Nucleus accumbens (tissue), 56 donors: ENCODE data around the gene TMEM120A.

Source experiments
- DNase-seq, 56 donors: peaks; one replicate each; lab custom pipeline; 2025; lab: John Stamatoyannopoulos, UW

TMEM120A gene

DNA sequence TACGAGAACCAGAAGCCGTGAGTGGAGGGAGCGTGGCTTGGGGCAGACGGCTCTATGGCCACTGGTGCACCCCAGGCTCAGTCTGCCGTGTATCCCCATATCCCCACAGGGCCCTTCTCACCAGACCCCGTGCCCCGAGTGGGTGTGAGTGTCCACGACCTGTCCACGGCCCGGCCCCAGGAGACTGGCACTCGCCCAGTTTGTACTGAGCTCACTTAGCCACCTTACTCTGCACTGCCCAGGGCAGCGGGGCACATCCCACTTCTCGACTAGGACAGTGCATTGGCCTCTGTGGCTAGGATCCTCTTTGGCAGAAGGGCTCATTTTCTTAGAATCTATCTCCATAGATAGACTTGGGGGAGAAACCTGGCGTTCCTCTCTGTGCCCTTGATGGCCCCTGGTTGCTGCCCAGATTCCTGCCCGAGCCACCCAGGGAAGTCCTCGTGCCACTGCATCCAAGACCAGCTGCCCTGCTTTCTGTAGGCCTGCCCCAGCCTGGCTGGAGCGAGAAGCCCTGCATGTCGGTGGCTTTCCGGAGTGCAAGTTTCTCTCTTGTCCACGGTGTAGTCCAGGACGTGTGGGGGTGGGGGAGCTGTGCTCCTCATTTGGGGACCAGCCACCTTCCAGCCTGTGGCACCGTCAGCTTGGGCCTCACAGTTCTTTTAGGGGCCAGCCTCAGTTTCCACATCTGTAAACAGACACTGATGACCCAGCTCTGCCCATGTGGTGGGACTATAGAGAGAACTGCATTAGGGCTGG is 11.9 kb downstream of the TMEM120A start:
- no peak for DNase-seq

DNA sequence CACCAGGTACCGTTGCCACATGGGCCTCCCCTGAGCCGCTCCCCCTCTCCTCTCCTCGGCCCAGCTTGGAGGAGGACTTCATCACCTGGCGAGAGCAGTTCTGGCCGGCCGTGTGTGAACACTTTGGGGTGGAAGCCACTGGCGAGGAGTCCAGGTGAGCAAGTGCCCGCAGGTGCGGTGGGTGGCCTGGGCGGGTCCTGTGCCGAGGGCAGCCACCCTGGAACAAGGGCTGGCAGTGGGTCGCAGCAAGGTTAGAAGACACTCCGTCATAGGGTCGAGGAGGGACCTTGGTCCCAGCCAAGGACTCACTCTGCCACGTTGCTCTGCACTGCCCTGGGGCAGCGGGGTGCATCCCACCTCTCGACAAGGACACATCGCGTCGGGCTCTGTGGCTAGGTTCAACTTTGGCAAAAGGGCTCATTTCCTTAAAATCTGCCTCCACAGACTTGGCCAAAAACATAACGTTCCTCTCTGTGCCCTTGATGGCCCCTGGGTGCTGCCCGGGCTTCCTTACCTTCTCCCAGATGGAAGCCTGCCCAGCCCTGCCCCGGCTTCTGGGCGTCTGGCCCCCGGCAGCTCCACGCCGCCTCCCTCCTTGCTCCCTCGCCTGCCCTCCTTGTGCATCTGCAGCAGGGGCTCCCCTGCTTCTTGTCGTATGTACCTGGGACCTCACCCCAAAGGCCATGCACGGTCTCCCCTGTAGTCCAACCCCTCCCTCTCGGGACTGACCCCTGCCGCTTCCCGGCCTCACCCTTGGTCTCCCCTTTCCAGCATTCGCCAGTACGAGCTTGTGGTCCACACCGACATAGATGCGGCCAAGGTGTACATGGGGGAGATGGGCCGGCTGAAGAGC is 12.7 kb downstream of the TMEM120A start:
- DNase-seq: no peak

DNA sequence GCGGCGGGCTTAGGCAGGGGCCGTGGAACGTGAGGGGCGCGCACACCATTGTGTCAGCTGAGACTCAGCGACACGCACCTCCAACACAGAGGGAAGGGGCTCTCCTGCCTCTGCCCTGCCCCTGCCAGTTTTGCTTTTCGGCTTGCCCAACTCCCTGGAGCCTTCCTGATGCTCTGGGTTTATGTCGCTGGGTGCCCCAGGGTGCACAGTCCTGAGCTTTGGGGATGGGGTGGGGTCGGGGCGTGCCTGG is 13.3 kb downstream of the TMEM120A start:
- DNase-seq: no peak

DNA sequence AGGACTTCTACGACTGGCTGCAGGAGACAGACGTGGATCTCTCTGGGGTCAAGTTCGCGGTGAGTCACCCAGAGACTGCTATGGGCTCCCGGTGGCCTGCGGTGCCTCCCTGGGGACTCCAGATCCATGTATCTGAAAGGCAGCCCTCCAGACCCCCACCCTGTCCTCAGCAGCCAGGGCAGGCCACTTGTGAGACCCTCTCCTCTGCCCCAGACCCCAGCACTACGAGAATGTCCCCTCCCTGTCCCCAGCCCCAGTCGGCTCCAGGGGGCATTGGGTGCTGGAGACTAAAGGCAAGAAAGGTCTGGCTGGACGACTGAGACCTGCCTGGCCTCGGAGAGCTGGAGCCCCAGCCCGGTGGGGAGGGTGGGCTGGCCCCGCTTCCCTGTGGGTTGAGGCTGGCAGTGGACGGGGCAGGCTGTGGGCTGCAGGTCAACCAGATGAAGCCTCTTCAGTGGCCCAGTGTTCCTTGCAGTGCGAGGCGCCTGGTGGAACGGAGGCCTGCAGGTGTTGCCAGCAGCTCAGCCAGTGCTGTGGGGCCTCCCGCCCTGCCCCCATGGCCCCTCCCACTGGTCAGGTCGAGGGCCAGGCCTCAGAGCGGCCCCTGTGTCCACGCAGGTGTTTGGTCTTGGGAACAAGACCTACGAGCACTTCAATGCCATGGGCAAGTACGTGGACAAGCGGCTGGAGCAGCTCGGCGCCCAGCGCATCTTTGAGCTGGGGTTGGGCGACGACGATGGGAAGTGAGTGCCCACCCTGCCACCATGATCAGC is 13.8 kb downstream of the TMEM120A start:
- no peak for DNase-seq

DNA sequence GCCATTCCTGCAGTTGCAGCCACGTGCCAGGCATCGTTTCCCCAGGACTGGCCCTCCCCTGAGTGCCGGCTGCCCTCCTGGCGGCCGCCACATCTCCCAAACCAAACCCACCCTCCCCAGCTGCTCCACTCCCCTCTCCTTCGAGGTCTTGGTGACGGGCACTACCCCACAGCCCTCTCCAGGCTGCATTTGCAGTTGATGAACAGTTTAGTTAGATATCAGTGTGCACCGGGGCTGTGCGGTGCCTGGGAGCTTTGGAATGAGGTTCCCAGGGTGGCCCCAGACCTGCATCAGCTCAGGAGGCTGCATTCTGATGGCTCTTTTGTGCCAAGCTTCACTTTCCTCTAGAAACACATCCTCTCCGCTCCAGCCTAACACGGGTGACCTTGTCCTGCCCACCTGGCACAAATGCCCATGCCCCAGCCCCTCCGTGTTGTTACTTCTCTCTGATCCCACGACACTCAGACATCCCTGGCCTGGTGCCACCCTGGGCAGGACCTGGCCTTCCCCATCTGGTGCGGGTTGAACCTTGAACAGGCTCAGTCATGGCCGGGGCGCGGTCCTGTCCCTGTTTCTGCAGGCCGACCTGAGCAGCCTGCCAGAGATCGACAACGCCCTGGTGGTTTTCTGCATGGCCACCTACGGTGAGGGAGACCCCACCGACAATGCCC is 14.5 kb downstream of the TMEM120A start:
- no peak for DNase-seq

DNA sequence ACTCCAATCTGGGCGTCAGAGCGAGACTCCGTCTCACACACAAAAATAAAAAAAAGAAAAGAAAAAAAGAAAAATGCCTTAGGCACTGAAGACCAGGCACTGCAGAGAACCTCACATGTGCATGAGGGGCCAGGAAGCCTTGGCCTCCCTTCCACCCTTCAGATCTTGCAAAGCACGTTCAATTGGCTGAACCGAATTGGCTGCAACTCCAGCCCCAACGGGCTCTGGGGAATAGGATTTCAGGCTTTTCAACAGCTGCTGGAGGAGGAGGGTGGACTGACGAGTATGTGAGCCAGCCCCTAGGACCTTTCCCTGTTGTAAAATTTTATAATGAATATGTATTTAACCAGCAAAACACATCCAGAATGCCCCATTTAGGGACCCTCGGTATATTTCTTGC is 16.7 kb downstream of the TMEM120A start:
- DNase-seq: peak in 6 of 56 donors; percentile 15 to 38 (median 24)

DNA sequence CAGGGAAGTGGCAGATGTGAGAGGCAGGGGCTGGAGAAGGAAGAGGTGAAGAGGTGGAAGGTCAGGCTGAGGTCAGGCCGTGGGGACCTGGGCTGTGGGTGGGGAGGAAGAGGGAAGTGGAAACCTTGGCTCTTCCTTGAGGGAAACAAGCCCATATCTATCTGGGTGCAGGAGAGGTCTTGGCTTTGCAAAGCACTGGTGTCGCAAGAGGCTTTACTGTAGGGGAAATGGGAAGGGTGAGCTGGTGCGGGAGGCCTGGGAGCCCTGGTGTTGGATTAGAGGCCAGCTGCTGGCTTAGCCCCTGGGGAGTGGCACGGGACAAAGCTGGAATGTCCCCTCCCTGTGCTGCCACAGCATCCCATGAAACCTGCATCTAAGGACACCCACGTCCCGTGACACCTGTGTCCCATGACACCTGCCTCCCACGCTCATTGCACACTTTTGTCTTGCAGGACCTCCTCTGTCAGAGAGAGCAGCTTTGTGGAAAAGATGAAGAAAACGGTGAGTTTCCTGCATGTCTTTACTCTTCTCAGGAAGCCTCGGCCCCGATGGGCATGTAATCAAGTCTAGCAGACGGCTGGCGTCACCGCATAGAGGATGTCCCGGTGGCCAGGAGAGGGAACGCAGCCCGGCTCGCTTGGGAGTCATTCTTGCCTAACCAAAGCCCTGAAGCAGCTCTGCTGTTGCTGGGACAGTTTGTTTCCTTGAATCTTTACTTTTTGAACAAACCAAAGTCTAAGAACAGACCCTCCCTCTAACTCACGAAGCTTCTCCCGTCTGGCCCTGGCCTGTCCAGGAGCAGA is 22.2 kb downstream of the TMEM120A start:
- no peak for DNase-seq

DNA sequence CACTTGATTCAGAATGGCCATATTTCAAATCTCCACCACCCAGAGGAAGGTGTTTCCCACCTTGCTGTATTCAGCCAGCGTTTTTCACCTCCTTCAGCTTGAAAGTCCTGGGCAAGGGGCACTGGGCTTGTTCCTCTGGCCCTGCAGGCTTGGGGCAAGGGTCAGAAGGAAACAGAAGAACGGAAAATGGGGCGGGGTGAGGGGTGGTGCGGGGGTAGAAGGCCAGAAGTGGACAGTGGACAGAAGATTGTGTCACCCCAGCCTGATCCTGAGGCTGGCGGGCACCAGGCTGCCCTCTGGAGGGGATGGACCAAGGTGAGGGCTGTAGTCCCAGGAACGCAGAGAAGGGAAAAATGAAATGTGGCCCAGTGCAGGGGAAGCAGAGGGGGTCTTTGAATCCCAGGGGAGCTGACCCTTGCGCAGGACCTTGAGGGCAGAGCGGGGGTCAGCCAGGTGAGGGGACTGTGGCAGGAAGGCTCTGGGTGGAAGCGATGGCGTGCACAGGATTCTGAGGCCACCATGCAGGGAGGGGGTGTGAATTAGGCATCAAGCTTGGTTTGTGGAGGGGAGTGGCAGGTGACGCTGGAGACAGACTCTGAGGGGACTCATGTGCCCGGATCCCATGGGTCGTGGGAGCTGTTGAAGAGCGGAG is 23.0 kb downstream of the TMEM120A start:
- no peak for DNase-seq

DNA sequence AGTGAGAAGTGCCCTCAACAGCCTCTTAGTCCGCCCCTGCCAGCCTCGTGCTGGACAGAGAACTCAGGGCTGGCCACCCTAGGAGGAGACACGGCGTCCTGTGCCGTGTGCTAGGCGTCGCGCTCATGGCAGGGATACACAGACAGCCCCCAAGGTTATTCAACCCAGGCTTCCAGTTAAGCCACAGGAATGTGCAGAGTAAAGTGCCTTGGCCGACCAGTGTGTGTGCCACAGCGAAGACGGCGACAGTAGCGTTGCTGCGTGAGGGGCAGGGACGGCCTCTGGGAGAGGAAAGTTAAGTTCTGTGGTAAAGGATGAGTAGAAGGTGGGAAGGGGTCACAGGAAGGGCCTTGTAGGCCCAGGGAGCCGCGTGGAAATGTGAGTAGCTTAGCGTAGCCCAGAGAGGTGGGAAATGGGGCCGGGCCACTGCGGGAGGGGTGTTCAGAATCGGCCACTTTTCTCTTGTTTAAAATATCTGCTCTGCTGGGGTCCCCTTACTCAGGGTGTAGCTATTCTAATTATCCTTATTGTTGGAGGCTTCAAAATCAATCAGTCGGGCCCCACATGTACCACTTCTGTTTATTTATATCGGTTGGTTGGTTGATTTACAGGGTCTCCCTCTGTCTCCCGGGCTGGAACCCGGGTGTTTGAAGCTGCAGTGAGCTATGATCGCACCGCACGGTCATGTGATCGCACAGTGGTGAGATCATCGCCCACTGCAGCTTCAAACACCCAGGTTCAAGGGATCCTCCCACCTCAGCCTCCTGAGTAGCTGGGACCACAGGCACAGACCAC is 24.5 kb downstream of the TMEM120A start:
- DNase-seq: no peak

DNA sequence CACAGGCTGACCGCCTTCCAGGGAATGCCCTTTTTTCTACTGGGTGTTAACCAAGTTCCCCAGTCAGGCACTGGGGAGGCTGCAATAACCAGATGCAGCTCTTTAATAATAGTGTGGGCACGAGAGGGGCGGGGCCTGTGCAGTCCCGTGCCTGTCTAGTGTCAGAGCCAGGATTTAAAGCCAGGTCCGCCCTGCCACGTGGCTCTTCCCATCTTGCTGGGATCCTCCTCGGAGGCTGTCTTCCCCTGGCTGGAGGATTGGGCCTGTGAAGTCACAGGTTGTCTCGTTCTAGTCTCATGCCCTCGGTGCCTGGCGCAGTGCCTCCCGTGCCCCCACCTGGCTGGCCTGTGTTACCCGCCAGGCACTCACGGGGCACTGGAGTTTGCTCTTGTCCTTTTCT is 25.2 kb downstream of the TMEM120A start:
- peak in 1 of 56 donors; percentile 54 for DNase-seq

DNA sequence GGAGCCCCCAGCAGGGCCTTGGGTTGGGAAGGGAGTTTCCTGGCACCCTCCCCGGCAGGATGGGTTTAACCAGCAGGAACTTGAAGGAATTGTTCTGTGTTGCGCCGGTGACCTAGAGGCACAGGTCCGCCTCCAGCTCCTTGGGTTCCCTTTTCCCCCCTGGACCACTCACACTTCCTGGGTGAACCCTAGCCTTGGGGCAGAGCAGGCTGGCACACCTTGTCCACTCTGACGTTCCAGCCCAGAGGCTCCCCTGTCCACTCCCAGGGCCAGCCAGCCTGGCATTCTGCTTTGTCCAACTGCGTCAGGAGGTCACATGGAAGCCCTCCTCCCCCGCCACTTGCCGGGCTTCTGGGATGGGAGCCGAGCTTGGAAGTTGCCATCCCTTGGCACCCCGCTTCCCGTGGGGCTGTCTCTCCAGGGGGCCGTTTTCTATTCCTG is 25.8 kb downstream of the TMEM120A start:
- peak in 47 of 56 donors; percentile 25 to 88 (median 54) for DNase-seq

DNA sequence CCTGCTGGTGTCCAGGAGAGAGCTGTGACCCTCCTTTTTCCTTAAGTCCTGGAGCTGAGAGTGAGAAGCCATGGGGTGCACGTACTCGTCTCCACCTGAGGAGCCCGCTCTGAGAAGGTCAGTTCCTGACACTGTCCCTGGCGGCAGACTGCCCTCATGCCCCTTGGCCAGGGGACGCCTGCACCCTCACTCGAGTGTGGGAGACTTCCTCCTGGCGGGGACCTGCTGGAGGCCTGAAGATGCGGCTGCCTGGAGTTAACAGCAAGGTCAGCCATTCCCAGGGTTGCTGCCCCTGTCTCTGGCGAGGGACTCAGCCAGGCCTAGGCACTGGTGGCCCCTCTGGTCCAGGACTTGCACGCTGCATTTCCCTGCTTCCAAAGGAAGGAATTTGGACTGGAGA is 26.4 kb downstream of the TMEM120A start:
- DNase-seq: no peak

DNA sequence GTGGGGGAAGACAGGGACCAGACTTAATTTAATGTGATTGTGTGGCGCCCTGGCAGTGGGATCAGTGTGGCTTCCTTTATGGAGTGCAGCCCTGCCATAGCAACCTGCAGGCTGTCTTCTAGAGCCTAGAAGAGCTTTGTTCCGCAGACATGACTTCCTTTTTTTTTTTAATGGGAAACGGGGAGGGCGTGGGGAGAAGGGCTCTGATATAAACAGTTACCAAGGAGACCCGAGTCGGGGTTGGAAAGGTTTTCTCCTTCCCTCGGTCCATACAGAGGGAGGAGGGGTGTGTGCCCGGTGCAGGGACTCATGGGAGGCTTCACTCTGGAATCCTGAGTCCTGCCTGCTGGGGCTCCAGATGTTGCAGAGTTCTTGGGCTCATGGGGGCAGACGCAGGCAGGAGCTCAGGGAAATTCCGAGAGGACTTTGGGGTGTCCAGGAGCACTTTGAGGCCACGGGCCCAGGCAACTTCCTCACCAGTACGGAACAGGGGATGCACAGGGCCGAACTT is 26.9 kb downstream of the TMEM120A start:
- peak in 4 of 56 donors; percentile 12 to 32 (median 18) for DNase-seq

DNA sequence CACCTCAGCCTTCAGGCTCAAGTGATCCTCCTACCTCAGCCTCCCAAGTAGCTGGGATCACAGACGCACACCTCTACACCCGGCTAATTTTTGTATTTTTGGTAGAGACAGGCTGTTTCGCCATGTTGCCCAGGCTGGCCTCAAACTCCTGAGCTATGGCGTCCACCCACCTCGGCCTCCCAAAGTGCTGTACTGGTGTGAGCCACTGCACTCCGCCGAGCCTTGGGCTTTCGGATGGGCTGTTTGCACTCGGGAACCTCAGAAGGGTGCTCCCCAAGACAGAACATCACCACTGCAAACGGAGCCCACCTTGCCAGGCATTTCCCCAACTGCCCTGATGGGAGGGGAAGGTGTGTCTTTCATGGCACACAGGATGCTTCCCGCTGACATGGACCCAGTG is 27.3 kb downstream of the TMEM120A start:
- no peak for DNase-seq

DNA sequence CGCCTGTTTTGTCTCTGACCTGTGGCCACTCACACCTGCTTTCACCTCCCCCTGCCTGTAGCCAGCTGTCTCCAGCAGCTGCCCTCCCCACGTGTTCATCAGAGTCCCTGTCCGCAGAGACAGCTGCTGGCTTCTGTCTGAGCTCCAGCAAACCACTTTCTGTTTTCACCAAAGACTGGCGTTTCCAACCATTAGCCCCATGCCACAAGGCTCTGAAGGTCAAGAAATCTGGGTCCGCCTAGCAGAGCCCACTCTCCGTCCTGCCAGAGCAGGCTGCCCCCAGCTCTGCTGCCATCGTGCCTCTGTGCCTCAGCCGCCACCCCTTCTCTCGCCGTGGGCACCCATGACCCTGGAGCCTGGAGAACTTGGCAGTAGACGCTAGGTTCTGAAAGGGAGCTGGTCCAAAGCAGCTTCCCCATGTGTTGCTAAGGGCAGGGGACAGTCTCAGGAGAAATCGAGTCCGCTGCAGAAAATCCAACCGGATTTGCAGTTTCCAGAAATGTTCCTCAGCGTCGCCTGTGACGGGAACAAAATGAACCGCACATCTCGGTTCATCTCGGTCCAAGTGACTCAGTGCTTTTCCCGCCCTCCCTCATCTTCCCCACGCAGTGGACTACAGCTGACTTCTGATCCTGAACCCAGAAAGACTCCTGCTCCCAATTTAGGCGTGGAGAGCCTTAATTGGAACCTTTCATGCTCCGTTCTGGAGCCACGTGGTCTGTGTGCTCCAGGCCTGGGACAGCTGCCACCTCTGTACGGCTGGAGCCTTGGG is 28.0 kb downstream of the TMEM120A start:
- DNase-seq: peak in 20 of 56 donors; percentile 19 to 65 (median 34)

DNA sequence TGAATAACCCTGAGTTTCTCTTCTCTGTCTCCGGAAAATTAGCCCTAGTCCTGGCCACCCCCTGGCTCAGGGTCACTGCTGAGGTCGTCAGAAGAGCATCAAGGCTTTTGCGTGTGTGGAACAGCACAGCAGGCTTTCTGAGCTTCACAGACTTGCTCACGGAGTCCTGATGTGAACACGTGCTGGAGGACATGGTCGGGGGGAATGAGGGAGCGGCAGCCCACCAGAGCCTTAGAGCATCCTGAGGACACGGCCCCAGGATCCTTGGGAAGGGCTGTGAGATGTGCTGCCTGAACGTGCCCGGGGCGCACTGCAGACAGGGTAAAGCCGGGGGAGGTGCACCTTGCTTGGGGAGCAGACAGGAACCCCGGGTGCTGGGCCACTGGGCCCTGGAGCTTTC is 28.8 kb downstream of the TMEM120A start:
- no peak for DNase-seq

DNA sequence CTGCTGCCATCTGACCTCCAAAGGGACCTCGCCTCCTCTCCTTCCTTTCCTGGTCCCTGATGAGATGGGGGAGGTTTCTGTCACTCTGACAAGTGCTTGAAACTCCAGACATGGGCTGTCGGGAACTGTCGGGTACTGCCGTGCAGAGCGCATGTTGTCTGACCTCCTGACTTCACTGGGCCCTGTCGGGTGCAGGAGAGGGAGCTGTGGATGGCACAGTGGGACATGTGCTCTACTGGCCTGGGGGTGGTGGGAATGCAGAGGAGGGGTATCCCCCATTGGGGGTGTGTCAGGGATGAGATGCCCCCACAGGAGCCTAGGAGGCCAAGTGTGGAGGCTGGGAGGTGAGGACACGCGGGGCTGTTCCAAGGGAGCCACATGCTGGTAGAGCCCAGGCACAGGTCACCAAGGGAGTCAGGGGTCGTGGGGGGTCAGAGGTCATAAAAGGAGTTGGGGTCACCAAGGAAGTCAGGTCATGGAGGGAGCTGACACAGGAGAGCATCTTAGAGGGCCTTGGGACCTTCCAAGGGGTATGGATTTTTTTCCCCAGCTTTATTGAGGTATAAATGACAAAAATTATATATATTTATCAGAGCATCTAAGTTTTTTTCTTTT is 30.9 kb downstream of the TMEM120A start:
- no peak for DNase-seq
